CD4-positive, CD25-positive, alpha-beta regulatory T cell (primary cell): ENCODE measurements around the gene ERBB4. TPM values are rescaled to one million over a fixed set of nuclear protein-coding genes. Genes with fewer than 3 reads are reported as not detected.
A peak's percentile ranks its signal among the peaks of the same experiment; 100 is the strongest.

Experiments
- ATAC-seq, 2 donors: fragments of 150-1000 bp; cut with Tn5 transposase; one replicate each; pipeline ENCODE4 v1.10.0; 2021; ENCODE audit warnings: low read depth in 2 of 2, moderate number of reproducible peaks in 2 of 2, moderate library complexity in 1 of 2
- DNase-seq, 3 donors: peaks; one replicate each; pipeline versions ENCODE4 v3.0.0 to v3.0.0-alpha.2; 2012 to 2022; ENCODE audit warnings: mixed read lengths in 1 of 3
- H3K27ac ChIP-seq: one replicate; pipeline ENCODE4 v1.7.0; 2013; ENCODE audit warnings: mild to moderate bottlenecking, low read length; ENCODE audit not compliant: insufficient read depth, poor library complexity, severe bottlenecking
- H3K27me3 ChIP-seq: one replicate; pipeline ENCODE4 v1.7.0; 2013; ENCODE audit warnings: low read length; ENCODE audit not compliant: control insufficient read depth, insufficient read depth
- H3K36me3 ChIP-seq: one replicate; pipeline ENCODE4 v1.7.0; 2013; ENCODE audit warnings: mild to moderate bottlenecking, low read length, moderate library complexity; ENCODE audit not compliant: control insufficient read depth, insufficient read depth
- H3K4me1 ChIP-seq: 2 replicates; pipeline ENCODE4 v1.7.0; 2013; ENCODE audit warnings: mild to moderate bottlenecking, low read length; ENCODE audit not compliant: insufficient read depth, control insufficient read depth, poor library complexity, severe bottlenecking
- H3K4me3 ChIP-seq: one replicate; pipeline ENCODE4 v1.7.0; 2013; ENCODE audit warnings: low read depth, mild to moderate bottlenecking, low read length, moderate library complexity
- H3K9me3 ChIP-seq, 2 experiments: 1 replicate in 1 of 2; 2 replicates in 1 of 2; pipeline ENCODE4 v1.7.0; 2013; ENCODE audit warnings: low read length in 2 of 2, mild to moderate bottlenecking in 1 of 2, moderate library complexity in 1 of 2; ENCODE audit not compliant: control insufficient read depth in 2 of 2
- H3K27ac Mint-ChIP-seq, 3 donors: one replicate each; pipeline ENCODE4 v1.8.0; 2020 to 2022; ENCODE audit warnings: mild to moderate bottlenecking in 3 of 3, mixed read lengths in 3 of 3, moderate library complexity in 2 of 3
- H3K27me3 Mint-ChIP-seq: one replicate; pipeline ENCODE4 v1.8.0; 2022; ENCODE audit warnings: mild to moderate bottlenecking, mixed read lengths
- H3K36me3 Mint-ChIP-seq: one replicate; pipeline ENCODE4 v1.8.0; 2020; ENCODE audit warnings: mixed read lengths
- H3K4me1 Mint-ChIP-seq, 4 donors: one replicate each; pipeline ENCODE4 v1.8.0; 2020 to 2022; ENCODE audit warnings: mixed read lengths in 4 of 4, mild to moderate bottlenecking in 1 of 4
- H3K4me3 Mint-ChIP-seq, 4 donors: one replicate each; pipeline ENCODE4 v1.8.0; 2020 to 2022; ENCODE audit warnings: mild to moderate bottlenecking in 4 of 4, mixed read lengths in 4 of 4, moderate library complexity in 3 of 4
- H3K9me3 Mint-ChIP-seq, 7 donors: one replicate each; pipeline ENCODE4 v1.8.0; 2020 to 2022; ENCODE audit warnings: mixed read lengths in 7 of 7, mild to moderate bottlenecking in 3 of 7, moderate library complexity in 2 of 7
- polyA plus RNA-seq, 4 donors: library from polyadenylated mRNA; unstranded; fragments of 300-500 nt; fragmentation: Illumina TruSeq; gene quantifications; one replicate each; pipeline ENCODE4 v1.2.3, GENCODE V29; 2021
- total RNA-seq: library from RNA; stranded (reverse); gene quantifications from one replicate; pipeline ENCODE4 v1.2.3, GENCODE V29; 2022

Gene ERBB4
- total and polyA plus RNA-seq, 5 donors from 2014 or later = not detected

DNA sequence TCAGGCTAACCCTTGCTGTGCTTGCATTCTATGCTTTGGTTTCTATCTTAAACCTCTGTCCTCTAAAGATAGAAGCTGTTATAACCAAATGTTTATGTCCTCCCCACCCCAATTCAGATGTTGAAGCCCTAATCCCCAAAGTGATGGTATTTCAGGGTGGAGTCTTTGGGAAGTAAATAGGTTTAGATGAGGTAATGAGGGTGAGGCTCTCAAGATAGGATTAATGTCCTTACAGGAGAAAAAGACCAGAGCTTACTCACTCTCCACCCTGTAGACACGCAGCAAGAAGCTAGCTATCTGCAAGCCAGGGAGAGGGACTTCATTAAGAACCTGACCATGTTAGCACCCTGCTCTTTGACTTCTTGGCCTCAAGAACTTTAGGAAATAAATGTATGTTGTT is 362.5 kb downstream of the ERBB4 start:
- no peak overlapping the region for H3K27ac ChIP-seq
- H3K27me3 Mint-ChIP-seq = no peaks in the 10 kb centered on the region
- no peak overlapping the region for H3K4me3 Mint-ChIP-seq
- no peaks in the 10 kb centered on the region for H3K27me3 ChIP-seq
- DNase-seq (no peak), ATAC-seq (no peak)
- no peak overlapping the region for H3K4me3 ChIP-seq
- H3K9me3 ChIP-seq = no peaks in the 10 kb centered on the region
- no peaks in the 10 kb centered on the region for H3K4me1 ChIP-seq
- peaks cover 0 to 15% (median 3%) of the 10 kb centered on the region in 7 donors for H3K9me3 Mint-ChIP-seq
- no peak overlapping the region for H3K27ac Mint-ChIP-seq
- H3K36me3 ChIP-seq = no peaks in the 10 kb centered on the region
- no peaks in the 10 kb centered on the region for H3K4me1 Mint-ChIP-seq
- no peaks in the 10 kb centered on the region for H3K36me3 Mint-ChIP-seq

DNA sequence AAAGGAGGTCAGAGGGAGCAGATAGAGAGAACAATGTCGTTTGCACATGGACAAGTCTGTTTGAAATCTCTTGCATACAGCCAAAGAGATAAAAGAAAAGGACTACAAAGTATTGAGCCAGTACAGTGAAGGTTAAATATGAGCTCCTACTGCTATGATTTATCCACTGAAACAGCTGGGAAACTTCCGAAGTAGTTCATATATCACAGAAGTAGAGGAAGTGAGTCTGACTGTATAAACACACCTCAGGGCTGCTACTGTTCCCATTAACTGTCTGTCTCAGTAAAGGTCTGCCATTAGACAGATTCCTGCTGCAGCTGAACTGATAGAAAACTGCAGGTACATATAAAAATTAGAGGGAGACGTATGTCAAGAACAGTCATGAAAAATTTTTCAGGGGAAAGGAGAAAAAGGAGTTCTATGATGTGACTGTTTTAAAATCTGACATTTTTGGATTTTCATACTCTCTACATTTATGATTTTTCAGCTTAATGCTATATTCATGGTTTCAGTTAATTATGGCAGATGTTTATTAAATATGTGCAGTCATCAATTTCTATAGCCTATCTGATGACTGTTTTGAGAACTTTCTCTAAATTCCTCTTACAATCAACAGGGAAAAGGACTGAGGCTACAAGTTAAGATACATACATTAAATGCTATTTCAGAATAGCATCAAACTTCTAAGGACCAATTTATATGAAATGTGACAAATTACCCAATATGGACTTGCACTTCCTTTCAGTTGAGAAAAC is 364.7 kb downstream of the ERBB4 start:
- no peaks in the 10 kb centered on the region for H3K9me3 ChIP-seq
- Mint-ChIP-seq H3K27ac (no peak overlapping the region), H3K9me3 (peaks cover 0 to 19% (median 4%) of the 10 kb centered on the region in 7 donors), H3K4me1 (no peaks in the 10 kb centered on the region), H3K36me3 (no peaks in the 10 kb centered on the region), H3K27me3 (no peaks in the 10 kb centered on the region), H3K4me3 (no peak overlapping the region)
- H3K27me3 ChIP-seq = no peaks in the 10 kb centered on the region
- no peak for ATAC-seq
- H3K4me3 ChIP-seq = no peak overlapping the region
- H3K36me3 ChIP-seq = no peaks in the 10 kb centered on the region
- no peaks in the 10 kb centered on the region for H3K4me1 ChIP-seq
- DNase-seq = no peak
- H3K27ac ChIP-seq = no peak overlapping the region

DNA sequence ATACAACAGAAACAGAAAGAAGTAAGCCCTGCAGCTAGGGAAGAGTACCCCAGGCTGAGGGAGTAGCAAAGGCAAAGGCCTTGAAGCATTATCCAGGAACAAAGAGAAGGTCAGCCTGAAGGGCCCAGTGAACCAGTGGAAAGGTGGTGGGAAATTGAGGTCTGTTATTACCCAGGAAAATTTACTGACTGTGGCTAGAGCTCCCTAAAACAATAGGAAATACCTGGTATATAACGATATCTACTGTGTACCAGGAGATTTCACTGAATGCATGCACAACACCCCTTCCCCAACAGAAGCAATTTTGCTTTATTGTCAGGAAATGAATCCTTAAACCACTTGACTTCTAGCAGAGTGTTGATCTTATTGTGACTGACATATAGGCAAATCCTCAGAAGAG is 365.3 kb downstream of the ERBB4 start:
- H3K9me3 Mint-ChIP-seq = peaks cover 0 to 22% (median 4%) of the 10 kb centered on the region in 7 donors
- no peaks in the 10 kb centered on the region for H3K4me1 Mint-ChIP-seq
- H3K27ac ChIP-seq = no peak overlapping the region
- no peaks in the 10 kb centered on the region for H3K36me3 ChIP-seq
- no peak overlapping the region for H3K4me3 ChIP-seq
- no peaks in the 10 kb centered on the region for H3K27me3 Mint-ChIP-seq
- ATAC-seq (no peak), DNase-seq (no peak)
- no peaks in the 10 kb centered on the region for H3K27me3 ChIP-seq
- H3K4me3 Mint-ChIP-seq = no peak overlapping the region
- no peak overlapping the region for H3K27ac Mint-ChIP-seq
- H3K36me3 Mint-ChIP-seq = no peaks in the 10 kb centered on the region
- no peaks in the 10 kb centered on the region for H3K4me1 ChIP-seq
- H3K9me3 ChIP-seq = no peaks in the 10 kb centered on the region

DNA sequence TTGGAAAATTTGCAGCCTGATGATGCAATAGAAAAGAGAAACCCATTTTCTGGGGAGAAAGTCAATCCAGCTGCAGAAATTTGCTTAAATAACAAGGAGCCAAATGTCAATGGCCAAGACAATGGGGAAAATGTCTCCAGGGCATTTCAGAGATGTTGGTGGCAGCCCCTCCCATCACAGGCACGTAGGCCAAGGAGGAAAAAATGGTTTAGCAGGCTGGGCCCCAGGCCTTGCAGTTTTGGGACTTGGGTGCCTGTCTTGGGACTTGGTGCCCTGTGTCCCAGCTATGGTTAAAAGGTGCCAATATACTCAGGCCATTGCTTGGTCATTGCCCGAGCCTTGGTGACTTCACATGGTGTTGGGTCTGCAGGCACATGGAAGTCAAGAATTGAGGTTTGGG is 368.2 kb downstream of the ERBB4 start:
- ATAC-seq (no peak), DNase-seq (no peak)
- no peaks in the 10 kb centered on the region for H3K36me3 ChIP-seq
- no peaks in the 10 kb centered on the region for H3K27me3 ChIP-seq
- H3K4me3 Mint-ChIP-seq = no peak overlapping the region
- peaks cover 0 to 28% (median 7%) of the 10 kb centered on the region in 7 donors for H3K9me3 Mint-ChIP-seq
- no peak overlapping the region for H3K27ac ChIP-seq
- no peaks in the 10 kb centered on the region for H3K9me3 ChIP-seq
- H3K4me3 ChIP-seq = no peak overlapping the region
- H3K4me1 Mint-ChIP-seq = no peaks in the 10 kb centered on the region
- no peaks in the 10 kb centered on the region for H3K36me3 Mint-ChIP-seq
- H3K27me3 Mint-ChIP-seq = no peaks in the 10 kb centered on the region
- H3K4me1 ChIP-seq = no peaks in the 10 kb centered on the region
- no peak overlapping the region for H3K27ac Mint-ChIP-seq

DNA sequence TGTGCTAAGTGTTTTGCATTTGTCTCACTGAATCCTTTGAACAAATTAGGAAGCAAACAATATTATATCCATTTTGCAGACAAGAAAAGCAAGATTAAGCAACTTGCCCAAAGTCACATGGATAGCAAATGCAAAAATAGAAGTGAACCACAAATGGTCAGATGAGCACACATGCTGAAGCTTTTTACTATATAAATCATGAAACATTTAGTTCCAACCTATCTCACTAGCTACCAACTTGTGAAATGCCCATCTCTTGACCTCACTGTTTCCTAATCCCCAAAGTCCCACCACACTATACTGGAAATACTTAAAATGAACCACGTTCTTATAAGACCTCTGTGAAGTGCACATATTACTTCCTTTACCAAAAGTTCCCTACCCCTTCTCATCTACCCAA is 380.5 kb downstream of the ERBB4 start:
- no peaks in the 10 kb centered on the region for H3K4me1 Mint-ChIP-seq
- Histone ChIP-seq H3K4me1 (no peaks in the 10 kb centered on the region), H3K27ac (no peak overlapping the region), H3K27me3 (no peaks in the 10 kb centered on the region), H3K9me3 (no peaks in the 10 kb centered on the region), H3K4me3 (no peak overlapping the region), H3K36me3 (no peaks in the 10 kb centered on the region)
- H3K9me3 Mint-ChIP-seq = peaks cover 0 to 1% (median 0%) of the 10 kb centered on the region in 7 donors
- no peaks in the 10 kb centered on the region for H3K36me3 Mint-ChIP-seq
- DNase-seq (no peak), ATAC-seq (no peak)
- no peak overlapping the region for H3K4me3 Mint-ChIP-seq
- H3K27me3 Mint-ChIP-seq = no peaks in the 10 kb centered on the region
- H3K27ac Mint-ChIP-seq = no peak overlapping the region

DNA sequence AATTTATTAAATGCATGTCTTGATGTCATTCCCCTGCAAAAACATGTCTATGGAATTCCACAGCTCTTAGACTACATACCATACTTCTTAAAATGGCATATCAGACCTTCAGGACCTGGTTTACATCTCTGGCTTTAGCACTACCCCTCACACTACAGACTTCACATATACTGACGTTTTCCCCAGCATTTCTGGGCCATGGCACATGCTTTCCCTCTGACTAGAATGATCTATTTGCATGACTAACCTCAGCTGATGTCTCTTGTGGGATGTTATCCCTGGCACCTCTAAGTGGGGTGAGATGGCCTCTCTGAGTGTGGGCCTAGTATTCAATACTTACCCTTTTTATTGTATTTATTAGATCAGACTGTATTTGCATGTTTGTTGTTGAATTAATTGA is 381.6 kb downstream of the ERBB4 start:
- ATAC-seq (no peak), DNase-seq (no peak)
- no peaks in the 10 kb centered on the region for H3K4me1 ChIP-seq
- H3K27me3 ChIP-seq = no peaks in the 10 kb centered on the region
- H3K27ac Mint-ChIP-seq = no peak overlapping the region
- peaks cover 0 to 1% (median 0%) of the 10 kb centered on the region in 7 donors for H3K9me3 Mint-ChIP-seq
- no peaks in the 10 kb centered on the region for H3K4me1 Mint-ChIP-seq
- H3K4me3 ChIP-seq = no peak overlapping the region
- no peaks in the 10 kb centered on the region for H3K36me3 Mint-ChIP-seq
- no peaks in the 10 kb centered on the region for H3K27me3 Mint-ChIP-seq
- H3K9me3 ChIP-seq = no peaks in the 10 kb centered on the region
- no peak overlapping the region for H3K4me3 Mint-ChIP-seq
- H3K36me3 ChIP-seq = no peaks in the 10 kb centered on the region
- no peak overlapping the region for H3K27ac ChIP-seq

DNA sequence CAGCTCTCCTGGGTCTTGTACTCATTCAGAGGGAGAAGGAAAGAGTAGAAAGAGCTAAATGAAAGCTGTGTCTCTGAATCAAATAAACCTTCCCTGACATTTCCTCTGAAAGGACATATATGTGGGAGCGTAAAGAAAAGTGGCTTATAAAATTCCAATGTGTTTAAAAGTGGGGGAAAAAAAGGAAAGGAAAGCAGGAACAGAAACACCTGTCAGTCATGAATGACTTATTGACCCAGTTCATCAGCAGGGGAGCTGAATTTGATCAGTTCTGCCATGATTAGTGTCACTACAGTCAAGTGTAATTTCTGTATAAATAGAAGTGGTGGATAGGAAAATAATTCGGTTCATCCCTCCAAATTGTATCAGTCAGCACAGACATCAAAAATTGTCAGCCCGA is 382.5 kb downstream of the ERBB4 start:
- H3K27me3 Mint-ChIP-seq = no peaks in the 10 kb centered on the region
- Histone ChIP-seq H3K27ac (no peak overlapping the region), H3K9me3 (no peaks in the 10 kb centered on the region), H3K27me3 (no peaks in the 10 kb centered on the region), H3K36me3 (no peaks in the 10 kb centered on the region), H3K4me3 (no peak overlapping the region), H3K4me1 (no peaks in the 10 kb centered on the region)
- DNase-seq (no peak), ATAC-seq (no peak)
- no peaks in the 10 kb centered on the region for H3K4me1 Mint-ChIP-seq
- peak overlapping the region in 1 of 4 donors; percentile 38 for H3K4me3 Mint-ChIP-seq
- H3K9me3 Mint-ChIP-seq = peaks cover 0 to 1% (median 0%) of the 10 kb centered on the region in 7 donors
- H3K36me3 Mint-ChIP-seq = no peaks in the 10 kb centered on the region
- no peak overlapping the region for H3K27ac Mint-ChIP-seq

DNA sequence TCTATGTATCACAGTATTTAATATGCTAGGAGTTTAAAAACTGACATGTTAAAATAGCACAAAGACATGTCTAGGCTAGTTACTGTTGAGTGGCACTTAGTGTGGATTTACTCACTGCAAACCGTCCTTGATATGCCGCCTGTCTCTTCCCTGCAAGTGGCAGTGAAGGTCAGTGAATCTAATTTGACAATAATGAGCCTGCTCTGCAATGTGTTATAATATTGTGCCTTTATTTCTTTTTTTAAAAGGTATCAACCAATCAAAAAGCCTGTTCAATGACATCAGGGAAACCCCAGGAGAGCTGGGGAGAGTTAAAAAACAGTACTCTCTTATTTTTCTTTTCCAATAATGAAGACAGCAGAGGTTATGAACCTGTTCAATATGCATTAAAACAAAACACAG is 384.1 kb downstream of the ERBB4 start:
- peaks cover 0 to 1% (median 0%) of the 10 kb centered on the region in 7 donors for H3K9me3 Mint-ChIP-seq
- Histone ChIP-seq H3K4me1 (no peaks in the 10 kb centered on the region), H3K36me3 (no peaks in the 10 kb centered on the region), H3K27me3 (no peaks in the 10 kb centered on the region), H3K27ac (no peak overlapping the region), H3K4me3 (no peak overlapping the region), H3K9me3 (no peaks in the 10 kb centered on the region)
- ATAC-seq (no peak), DNase-seq (no peak)
- no peak overlapping the region for H3K4me3 Mint-ChIP-seq
- no peak overlapping the region for H3K27ac Mint-ChIP-seq
- H3K27me3 Mint-ChIP-seq = no peaks in the 10 kb centered on the region
- no peaks in the 10 kb centered on the region for H3K4me1 Mint-ChIP-seq
- H3K36me3 Mint-ChIP-seq = no peaks in the 10 kb centered on the region
